Nephron (organoid): Measurements from ENCODE around the gene COX4I2.
"Not testable (repeated sequence)": the region's sequence is repeated elsewhere in the genome, so short reads cannot be mapped to it uniquely, and the experiment has no call there.

ENCODE experiments used
- H3K27ac Mint-ChIP-seq, 3 experiments: 2 replicates each; pipeline ENCODE4 v1.8.0; 2020; ENCODE audit warnings: mixed read lengths in 3 of 3, mild to moderate bottlenecking in 2 of 3, moderate library complexity in 1 of 3
- H3K27me3 Mint-ChIP-seq: 2 replicates; pipeline ENCODE4 v1.8.0; 2021; ENCODE audit warnings: low read depth, mild to moderate bottlenecking, moderate library complexity, mixed read lengths
- H3K36me3 Mint-ChIP-seq: 2 replicates; pipeline ENCODE4 v1.8.0; 2020; ENCODE audit warnings: low read depth, mixed read lengths
- H3K4me1 Mint-ChIP-seq: 2 replicates; pipeline ENCODE4 v1.8.0; 2020; ENCODE audit warnings: mixed read lengths
- H3K4me3 Mint-ChIP-seq, 3 experiments: 2 replicates each; pipeline ENCODE4 v1.8.0; 2020; ENCODE audit warnings: mild to moderate bottlenecking in 3 of 3, mixed read lengths in 3 of 3, moderate library complexity in 2 of 3
- H3K9me3 Mint-ChIP-seq: 2 replicates; pipeline ENCODE4 v1.8.0; 2020; ENCODE audit warnings: mixed read lengths
- CTCF ChIP-seq, 3 experiments: fragments of 200-600 bp; sonication (generic); IDR thresholded peaks; one replicate each; pipeline ENCODE4 v1.5.0; 2021; ENCODE audit warnings: antibody characterized with exemption in 3 of 3; ENCODE audit not compliant: unreplicated experiment in 3 of 3

The COX4I2 gene

GRCh38 chr20:31595380-31595653 lies 42.4 kb upstream of the COX4I2 start:
- Mint-ChIP-seq H3K27ac (peak overlapping the region; percentile 86 to 95 (median 92)), H3K4me3 (no peak overlapping the region), H3K27me3 (no peaks in the 10 kb centered on the region), H3K4me1 (peaks cover 16% of the 10 kb centered on the region), H3K36me3 (no peaks in the 10 kb centered on the region), H3K9me3 (no peaks in the 10 kb centered on the region)
- TF ChIP-seq CTCF (IDR thresholded peaks at IDR 0.05; ENCODE audit: unreplicated experiment in 3 of 3) = no peak

- no peaks in the 10 kb centered on the region for H3K9me3 Mint-ChIP-seq
- peak overlapping the region in 1 of 3 experiments; percentile 40 for H3K4me3 Mint-ChIP-seq
- no peak for TF ChIP-seq CTCF (IDR thresholded peaks at IDR 0.05; ENCODE audit: unreplicated experiment in 3 of 3)
- no peaks in the 10 kb centered on the region for H3K27me3 Mint-ChIP-seq
- peaks cover 16% of the 10 kb centered on the region for H3K4me1 Mint-ChIP-seq
- H3K36me3 Mint-ChIP-seq = no peaks in the 10 kb centered on the region
- H3K27ac Mint-ChIP-seq = peak overlapping the region; percentile 86 to 95 (median 92)
Observed at GRCh38 chr20:31595654-31596411, 41.9 kb upstream of the COX4I2 start.

GRCh38 chr20:31596412-31596715 lies 41.3 kb upstream of the COX4I2 start:
- H3K4me3 Mint-ChIP-seq, H3K9me3 Mint-ChIP-seq, H3K36me3 Mint-ChIP-seq, H3K27me3 Mint-ChIP-seq: not testable (repeated sequence)
- Mint-ChIP-seq H3K4me1 (peaks cover 16% of the 10 kb centered on the region), H3K27ac (peak overlapping the region; percentile 86 to 95 (median 92))

GRCh38 chr20:31596831-31597480 lies 40.8 kb upstream of the COX4I2 start:
- peak overlapping the region; percentile 74 to 95 (median 86) for H3K27ac Mint-ChIP-seq
- H3K27me3 Mint-ChIP-seq = no peaks in the 10 kb centered on the region
- H3K4me1 Mint-ChIP-seq = peaks cover 16% of the 10 kb centered on the region
- no peaks in the 10 kb centered on the region for H3K36me3 Mint-ChIP-seq
- TF ChIP-seq CTCF (IDR thresholded peaks at IDR 0.05; ENCODE audit: unreplicated experiment in 3 of 3) = no peak
- no peak overlapping the region for H3K4me3 Mint-ChIP-seq
- no peaks in the 10 kb centered on the region for H3K9me3 Mint-ChIP-seq

GRCh38 chr20:31597481-31597855 lies 40.2 kb upstream of the COX4I2 start:
- Mint-ChIP-seq H3K4me3 (no peak overlapping the region), H3K36me3 (no peaks in the 10 kb centered on the region), H3K27ac (peak overlapping the region; percentile 74 to 95 (median 86)), H3K27me3 (no peaks in the 10 kb centered on the region), H3K4me1 (peaks cover 17% of the 10 kb centered on the region), H3K9me3 (no peaks in the 10 kb centered on the region)
- TF ChIP-seq CTCF (IDR thresholded peaks at IDR 0.05; ENCODE audit: unreplicated experiment in 3 of 3) = no peak

GRCh38 chr20:31602431-31602778 lies 35.3 kb upstream of the COX4I2 start:
- no peak for TF ChIP-seq CTCF (IDR thresholded peaks at IDR 0.05; ENCODE audit: unreplicated experiment in 3 of 3)
- Mint-ChIP-seq H3K27ac (peak overlapping the region; percentile 95 to 99 (median 96)), H3K27me3 (peaks cover 3% of the 10 kb centered on the region), H3K4me3 (peak overlapping the region; percentile 72 to 82 (median 77)), H3K36me3 (peaks cover 13% of the 10 kb centered on the region), H3K4me1 (peaks cover 22% of the 10 kb centered on the region), H3K9me3 (no peaks in the 10 kb centered on the region)
